HL-60 (cell line): ENCODE results near the gene ST7L.

ENCODE experiments used
- GABPA ChIP-seq: IDR thresholded peaks from 2 replicates; pipeline ENCODE4 v1.6.1; 2012; ENCODE audit warnings: low read depth
- POLR2AphosphoS5 ChIP-seq: IDR thresholded peaks from 2 replicates; pipeline ENCODE4 v1.6.1; 2012; ENCODE audit warnings: low read depth
- SPI1 ChIP-seq: IDR thresholded peaks from 2 replicates; pipeline ENCODE4 v1.6.1; 2012; ENCODE audit warnings: low read depth, mild to moderate bottlenecking, borderline replicate concordance
- TF ChIP-seq, protein P1 (sequence below): IDR thresholded peaks from one replicate; pipeline ENCODE4 v1.5.1; 2011; ENCODE audit warnings: low read length, control low read depth, inconsistent platforms; ENCODE audit not compliant: insufficient read depth
- TF ChIP-seq, protein P2 (sequence below): IDR thresholded peaks from 2 replicates; pipeline ENCODE4 v1.6.1; 2012; ENCODE audit warnings: low read depth; ENCODE audit not compliant: insufficient replicate concordance

DNA sequence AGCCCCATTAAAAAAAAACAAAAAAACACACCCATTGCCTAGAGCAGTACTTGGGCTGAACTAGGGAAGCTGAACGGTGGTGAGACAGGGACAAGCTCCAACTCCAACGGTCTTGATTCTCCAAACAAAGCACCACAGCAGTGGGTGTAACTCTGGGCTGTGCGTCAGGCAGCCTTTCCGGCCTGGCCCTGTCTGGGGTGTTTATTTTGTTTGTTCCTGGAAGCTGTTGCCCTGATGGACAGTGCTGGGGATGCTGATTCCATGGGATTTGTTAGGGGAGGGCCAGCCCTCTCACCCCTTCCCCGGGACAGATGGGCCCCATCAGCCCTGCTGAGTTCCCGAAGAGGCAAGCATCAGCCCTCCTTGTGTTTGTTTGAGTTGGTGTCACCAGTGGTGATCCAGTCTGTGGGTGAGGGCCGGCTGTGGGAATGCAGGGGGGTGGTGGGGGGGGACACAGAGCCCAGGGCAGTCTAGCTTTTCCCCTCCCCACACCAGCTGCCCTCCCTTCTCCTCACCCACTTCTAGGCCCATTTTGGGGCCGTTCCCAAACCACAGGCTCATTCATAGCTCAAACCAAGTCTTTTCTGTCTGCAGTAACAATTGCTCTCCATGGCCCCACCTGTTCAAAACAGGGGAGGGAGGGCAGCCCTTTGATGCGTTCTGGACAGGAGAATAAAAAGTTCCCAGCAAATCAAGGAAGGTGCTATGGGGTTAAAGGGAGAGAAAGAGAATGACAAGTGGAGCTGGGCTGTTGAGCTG, 105.7 kb downstream of the ST7L start:
- TF ChIP-seq POLR2AphosphoS5 = no peak
- TF ChIP-seq, protein P1, sequence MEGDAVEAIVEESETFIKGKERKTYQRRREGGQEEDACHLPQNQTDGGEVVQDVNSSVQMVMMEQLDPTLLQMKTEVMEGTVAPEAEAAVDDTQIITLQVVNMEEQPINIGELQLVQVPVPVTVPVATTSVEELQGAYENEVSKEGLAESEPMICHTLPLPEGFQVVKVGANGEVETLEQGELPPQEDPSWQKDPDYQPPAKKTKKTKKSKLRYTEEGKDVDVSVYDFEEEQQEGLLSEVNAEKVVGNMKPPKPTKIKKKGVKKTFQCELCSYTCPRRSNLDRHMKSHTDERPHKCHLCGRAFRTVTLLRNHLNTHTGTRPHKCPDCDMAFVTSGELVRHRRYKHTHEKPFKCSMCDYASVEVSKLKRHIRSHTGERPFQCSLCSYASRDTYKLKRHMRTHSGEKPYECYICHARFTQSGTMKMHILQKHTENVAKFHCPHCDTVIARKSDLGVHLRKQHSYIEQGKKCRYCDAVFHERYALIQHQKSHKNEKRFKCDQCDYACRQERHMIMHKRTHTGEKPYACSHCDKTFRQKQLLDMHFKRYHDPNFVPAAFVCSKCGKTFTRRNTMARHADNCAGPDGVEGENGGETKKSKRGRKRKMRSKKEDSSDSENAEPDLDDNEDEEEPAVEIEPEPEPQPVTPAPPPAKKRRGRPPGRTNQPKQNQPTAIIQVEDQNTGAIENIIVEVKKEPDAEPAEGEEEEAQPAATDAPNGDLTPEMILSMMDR = no peak
- TF ChIP-seq, protein P2, sequence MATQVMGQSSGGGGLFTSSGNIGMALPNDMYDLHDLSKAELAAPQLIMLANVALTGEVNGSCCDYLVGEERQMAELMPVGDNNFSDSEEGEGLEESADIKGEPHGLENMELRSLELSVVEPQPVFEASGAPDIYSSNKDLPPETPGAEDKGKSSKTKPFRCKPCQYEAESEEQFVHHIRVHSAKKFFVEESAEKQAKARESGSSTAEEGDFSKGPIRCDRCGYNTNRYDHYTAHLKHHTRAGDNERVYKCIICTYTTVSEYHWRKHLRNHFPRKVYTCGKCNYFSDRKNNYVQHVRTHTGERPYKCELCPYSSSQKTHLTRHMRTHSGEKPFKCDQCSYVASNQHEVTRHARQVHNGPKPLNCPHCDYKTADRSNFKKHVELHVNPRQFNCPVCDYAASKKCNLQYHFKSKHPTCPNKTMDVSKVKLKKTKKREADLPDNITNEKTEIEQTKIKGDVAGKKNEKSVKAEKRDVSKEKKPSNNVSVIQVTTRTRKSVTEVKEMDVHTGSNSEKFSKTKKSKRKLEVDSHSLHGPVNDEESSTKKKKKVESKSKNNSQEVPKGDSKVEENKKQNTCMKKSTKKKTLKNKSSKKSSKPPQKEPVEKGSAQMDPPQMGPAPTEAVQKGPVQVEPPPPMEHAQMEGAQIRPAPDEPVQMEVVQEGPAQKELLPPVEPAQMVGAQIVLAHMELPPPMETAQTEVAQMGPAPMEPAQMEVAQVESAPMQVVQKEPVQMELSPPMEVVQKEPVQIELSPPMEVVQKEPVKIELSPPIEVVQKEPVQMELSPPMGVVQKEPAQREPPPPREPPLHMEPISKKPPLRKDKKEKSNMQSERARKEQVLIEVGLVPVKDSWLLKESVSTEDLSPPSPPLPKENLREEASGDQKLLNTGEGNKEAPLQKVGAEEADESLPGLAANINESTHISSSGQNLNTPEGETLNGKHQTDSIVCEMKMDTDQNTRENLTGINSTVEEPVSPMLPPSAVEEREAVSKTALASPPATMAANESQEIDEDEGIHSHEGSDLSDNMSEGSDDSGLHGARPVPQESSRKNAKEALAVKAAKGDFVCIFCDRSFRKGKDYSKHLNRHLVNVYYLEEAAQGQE = no peak
- TF ChIP-seq SPI1 = no peak
- no peak for TF ChIP-seq GABPA
